Posterior cingulate gyrus (tissue), 11 donors: Measurements from ENCODE around the gene RALGDS.
A peak's percentile ranks its signal among the peaks of the same experiment; 100 is the strongest.

Experiments
- DNase-seq, 10 donors: peaks; one replicate each; pipeline versions ENCODE4 v3.0.0 to v3.0.0-alpha.2; 2020 to 2021; ENCODE audit warnings: mixed read lengths in 3 of 10
- intact Hi-C: fragments of 100-400 bp; cut with DNase I; formaldehyde crosslinking; loops from one replicate; pipeline ENCODE4 v1.15.1; 2023

The RALGDS gene

GRCh38 chr9:133111808-133112662 lies 9.0 kb downstream of the RALGDS start:
- intact Hi-C loops: no loop called here
- peak in 5 of 10 donors; percentile 7 to 64 (median 47) for DNase-seq

- intact Hi-C loops: no loop called here
- peak in 4 of 10 donors; percentile 6 to 65 (median 34) for DNase-seq
Measured at GRCh38 chr9:133109931-133110650, 10.9 kb downstream of the RALGDS start.

- DNase-seq: peak in 4 of 10 donors; percentile 15 to 80 (median 56)
- intact Hi-C loops: no loop called here
Measured at GRCh38 chr9:133108794-133109641, 12.0 kb downstream of the RALGDS start.

- intact Hi-C loops: no loop called here
- DNase-seq: peak in 4 of 10 donors; percentile 15 to 70 (median 28)
Measured at GRCh38 chr9:133107961-133108793, 12.9 kb downstream of the RALGDS start.

- peak in 5 of 10 donors; percentile 5 to 42 (median 19) for DNase-seq
- intact Hi-C loops: no loop called here
Measured at GRCh38 chr9:133107245-133107722, 13.8 kb downstream of the RALGDS start.

- intact Hi-C loops: no loop called here
- peak in 4 of 10 donors; percentile 19 to 64 (median 44) for DNase-seq
Measured at GRCh38 chr9:133106511-133107244, 14.4 kb downstream of the RALGDS start.

- intact Hi-C loops: no loop called here
- DNase-seq: peak in 4 of 10 donors; percentile 23 to 71 (median 46)
Measured at GRCh38 chr9:133105461-133105770, 15.6 kb downstream of the RALGDS start.

GRCh38 chr9:133104718-133105460 lies 16.2 kb downstream of the RALGDS start:
- DNase-seq: peak in 5 of 10 donors; percentile 8 to 52 (median 31)
- intact Hi-C loops: loop anchor here (5.0 kb wide), 1 partner anchor 58 kb away; no protein-coding TSS in a partner anchor

- peak in 6 of 10 donors; percentile 8 to 70 (median 32) for DNase-seq
- intact Hi-C loops: loop anchor here (1.0 to 5.0 kb wide), 2 partner anchors 40 to 57 kb away; no protein-coding TSS in a partner anchor
Measured at GRCh38 chr9:133103987-133104505, 17.0 kb downstream of the RALGDS start.

GRCh38 chr9:133103183-133103986 lies 17.7 kb downstream of the RALGDS start:
- peak in 9 of 10 donors; percentile 53 to 96 (median 78) for DNase-seq
- intact Hi-C loops: loop anchor here (1.0 to 5.0 kb wide), 2 partner anchors 41 to 56 kb away; no protein-coding TSS in a partner anchor

GRCh38 chr9:133102190-133103021 lies 18.6 kb downstream of the RALGDS start:
- peak in 5 of 10 donors; percentile 10 to 72 (median 47) for DNase-seq
- intact Hi-C loops: loop anchor here (1.0 to 5.0 kb wide), 2 partner anchors 42 to 55 kb away; no protein-coding TSS in a partner anchor

- DNase-seq: peak in 5 of 10 donors; percentile 9 to 87 (median 70)
- intact Hi-C loops: loop anchor here (5.0 kb wide), 1 partner anchor 54 kb away; no protein-coding TSS in a partner anchor
Measured at GRCh38 chr9:133101356-133102189, 19.5 kb downstream of the RALGDS start.

- DNase-seq: peak in 4 of 10 donors; percentile 9 to 73 (median 51)
- intact Hi-C loops: loop anchor here (5.0 kb wide), 1 partner anchor 53 kb away; no protein-coding TSS in a partner anchor
Measured at GRCh38 chr9:133100506-133101355, 20.3 kb downstream of the RALGDS start.
